Epithelial cell of esophagus (primary cell): ENCODE measurements around the gene CNTN5.

ENCODE experiments used
- DNase-seq: peaks from one replicate; pipeline ENCODE4 v3.0.0; 2010; ENCODE audit warnings: low read depth
- H3K4me3 ChIP-seq: 2 replicates; pipeline ENCODE4 v1.5.1; 2011; ENCODE audit warnings: mild to moderate bottlenecking, low read length, control low read depth
- TF ChIP-seq, protein P1 (sequence below): IDR thresholded peaks from 2 replicates; pipeline ENCODE4 v1.5.1; 2011; ENCODE audit warnings: low read depth, mild to moderate bottlenecking, low read length, control low read depth, inconsistent platforms; ENCODE audit not compliant: insufficient read depth; ENCODE audit errors: missing control alignments

The CNTN5 gene

DNA sequence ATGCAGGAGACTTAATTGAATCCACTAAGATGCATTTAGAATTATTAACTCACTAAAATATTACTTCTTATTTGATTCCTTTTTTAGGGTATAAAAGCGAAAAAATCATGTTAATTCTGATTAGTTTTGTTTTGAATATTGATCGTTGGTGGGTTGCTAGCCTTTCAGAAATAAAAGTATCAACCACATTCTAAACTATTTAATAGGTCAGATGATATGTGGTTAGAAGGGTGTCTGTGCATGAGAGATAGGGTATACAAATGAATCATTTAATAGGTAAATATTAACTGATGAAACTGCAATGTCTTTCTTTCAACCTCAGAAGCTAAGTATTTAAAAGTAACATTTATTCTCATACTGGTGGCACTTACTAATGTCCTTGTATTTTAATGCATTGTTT lies 515.1 kb downstream of the CNTN5 start:
- no peak overlapping the region for H3K4me3 ChIP-seq
- TF ChIP-seq, protein P1, sequence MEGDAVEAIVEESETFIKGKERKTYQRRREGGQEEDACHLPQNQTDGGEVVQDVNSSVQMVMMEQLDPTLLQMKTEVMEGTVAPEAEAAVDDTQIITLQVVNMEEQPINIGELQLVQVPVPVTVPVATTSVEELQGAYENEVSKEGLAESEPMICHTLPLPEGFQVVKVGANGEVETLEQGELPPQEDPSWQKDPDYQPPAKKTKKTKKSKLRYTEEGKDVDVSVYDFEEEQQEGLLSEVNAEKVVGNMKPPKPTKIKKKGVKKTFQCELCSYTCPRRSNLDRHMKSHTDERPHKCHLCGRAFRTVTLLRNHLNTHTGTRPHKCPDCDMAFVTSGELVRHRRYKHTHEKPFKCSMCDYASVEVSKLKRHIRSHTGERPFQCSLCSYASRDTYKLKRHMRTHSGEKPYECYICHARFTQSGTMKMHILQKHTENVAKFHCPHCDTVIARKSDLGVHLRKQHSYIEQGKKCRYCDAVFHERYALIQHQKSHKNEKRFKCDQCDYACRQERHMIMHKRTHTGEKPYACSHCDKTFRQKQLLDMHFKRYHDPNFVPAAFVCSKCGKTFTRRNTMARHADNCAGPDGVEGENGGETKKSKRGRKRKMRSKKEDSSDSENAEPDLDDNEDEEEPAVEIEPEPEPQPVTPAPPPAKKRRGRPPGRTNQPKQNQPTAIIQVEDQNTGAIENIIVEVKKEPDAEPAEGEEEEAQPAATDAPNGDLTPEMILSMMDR = no peak
- DNase-seq = no peak

DNA sequence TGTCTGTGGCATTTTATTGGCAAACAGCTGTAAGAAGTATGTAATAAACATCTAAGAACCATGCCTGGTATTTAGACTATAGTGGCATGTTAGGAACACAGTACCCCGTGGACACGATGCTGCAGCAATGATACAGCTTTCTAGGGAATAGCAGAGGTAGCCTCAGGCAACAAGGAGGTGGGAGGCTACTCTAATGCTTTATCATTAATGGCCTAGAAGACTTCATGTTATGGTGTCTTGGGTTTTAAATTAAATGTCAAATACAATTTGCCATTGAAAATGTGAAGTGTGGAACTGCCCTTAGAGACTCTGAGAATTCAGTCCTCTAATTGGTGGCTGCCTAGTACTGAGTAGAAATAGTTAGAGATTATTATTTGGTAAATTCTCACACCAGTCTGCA lies 516.9 kb downstream of the CNTN5 start:
- no peak for DNase-seq
- TF ChIP-seq, protein P1 = no peak
- no peak overlapping the region for H3K4me3 ChIP-seq

DNA sequence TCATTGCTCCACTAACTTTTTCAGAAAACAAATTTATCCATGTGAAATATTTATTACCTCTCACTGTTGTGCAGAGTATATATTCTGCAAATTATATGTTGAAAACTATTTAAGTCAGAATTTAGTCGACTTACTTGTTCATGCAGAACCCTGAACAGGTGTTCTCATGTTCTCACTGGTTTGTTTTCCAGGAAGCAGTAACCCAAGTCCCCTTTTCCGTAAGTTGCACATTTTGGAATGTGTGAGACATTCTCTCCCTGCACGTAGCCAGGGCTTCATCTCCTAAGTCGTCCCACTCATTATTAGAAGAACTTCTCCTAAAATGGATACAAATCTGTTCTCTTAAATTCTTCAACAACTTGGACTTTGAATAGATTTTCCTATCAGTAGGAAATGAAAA lies 524.9 kb downstream of the CNTN5 start:
- TF ChIP-seq, protein P1 = no peak
- no peak for DNase-seq
- no peak overlapping the region for H3K4me3 ChIP-seq

DNA sequence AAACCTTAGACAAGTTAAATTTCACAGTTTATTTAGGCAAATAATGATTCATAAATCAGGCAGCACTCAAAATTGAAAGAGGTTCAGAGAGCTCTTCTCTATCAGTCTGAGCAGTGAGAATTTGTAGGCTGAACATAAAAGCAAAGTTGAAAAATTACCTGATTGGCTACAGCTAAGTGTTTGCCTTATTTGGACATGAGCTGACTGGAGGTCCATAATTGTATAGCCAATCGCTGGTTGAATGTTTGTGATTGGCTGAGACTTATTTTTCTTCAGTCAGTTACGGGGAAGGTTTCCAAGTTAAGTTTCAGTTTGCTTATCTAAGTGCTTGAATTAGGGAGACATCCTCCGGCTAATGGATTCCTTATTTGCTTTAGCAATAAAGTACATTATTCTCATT lies 527.5 kb downstream of the CNTN5 start:
- TF ChIP-seq, protein P1 = no peak
- no peak for DNase-seq
- H3K4me3 ChIP-seq = no peak overlapping the region

DNA sequence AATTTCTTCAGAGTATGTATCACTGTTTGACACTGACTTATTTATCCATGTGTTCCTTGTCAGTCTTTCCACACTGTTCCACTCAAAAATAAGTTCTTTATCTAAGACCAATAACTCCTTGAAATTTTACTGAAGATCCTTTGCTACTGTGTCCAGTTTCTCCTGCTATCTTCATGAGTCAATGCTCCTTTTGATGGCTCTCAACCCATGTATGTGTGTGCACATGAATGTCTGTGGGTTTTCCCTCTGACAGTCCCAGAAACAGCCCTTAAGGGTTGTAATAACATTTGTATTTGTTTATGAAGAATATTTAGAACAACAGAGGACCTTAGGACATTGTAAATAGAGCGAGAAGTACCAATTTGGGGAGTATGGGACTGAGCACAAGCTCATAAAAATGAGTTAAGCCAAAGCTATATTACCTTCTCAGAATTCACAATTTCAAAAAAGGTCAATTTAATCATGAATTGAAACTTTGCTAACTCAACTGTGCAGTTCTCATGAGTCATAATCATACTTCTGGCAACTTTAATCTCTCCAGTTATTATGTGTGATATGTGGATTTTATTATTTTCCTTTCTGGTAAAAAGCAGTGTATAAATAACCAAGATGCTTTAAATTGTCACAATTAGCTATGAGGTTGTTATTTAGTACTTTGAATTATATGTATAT lies 533.6 kb downstream of the CNTN5 start:
- H3K4me3 ChIP-seq = no peak overlapping the region
- DNase-seq = no peak
- TF ChIP-seq, protein P1 = no peak

DNA sequence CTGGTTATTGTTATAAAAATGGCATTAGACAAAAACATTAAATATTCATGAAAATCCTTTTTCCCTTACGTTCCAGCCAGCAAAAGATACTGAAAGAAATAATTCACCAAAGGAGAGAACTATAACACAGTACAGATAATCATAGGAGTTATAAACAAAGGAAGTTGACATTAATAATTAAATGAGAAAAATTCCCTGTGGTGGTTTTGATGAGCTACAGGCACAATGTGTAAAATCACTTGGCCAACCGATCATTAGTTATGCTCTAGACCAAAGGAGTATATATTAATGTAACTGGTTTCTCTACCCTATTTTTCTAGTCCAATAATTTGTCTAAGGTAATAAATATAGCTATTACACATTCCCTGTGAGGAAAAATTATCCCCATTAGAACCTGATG lies 534.7 kb downstream of the CNTN5 start:
- TF ChIP-seq, protein P1 = no peak
- DNase-seq = no peak
- H3K4me3 ChIP-seq = no peak overlapping the region

DNA sequence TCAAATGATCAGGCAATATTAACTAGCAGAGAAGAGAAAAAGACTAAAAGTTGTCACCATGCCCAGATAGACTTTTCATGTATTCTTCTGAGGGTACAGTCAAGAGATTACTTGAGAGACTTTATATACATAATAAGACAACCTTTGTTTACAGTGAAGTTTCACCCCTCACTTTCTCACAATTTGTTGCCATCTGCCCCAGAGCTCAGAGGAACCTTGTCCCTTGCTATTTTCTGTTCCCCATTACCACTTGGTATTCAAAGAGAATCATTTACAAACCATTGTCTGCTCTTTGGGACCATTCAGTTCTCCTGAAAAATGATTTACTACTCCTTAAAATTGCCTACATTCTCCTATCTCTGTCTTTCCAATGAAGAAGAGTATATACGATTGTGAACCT lies 544.6 kb downstream of the CNTN5 start:
- no peak overlapping the region for H3K4me3 ChIP-seq
- TF ChIP-seq, protein P1 = no peak
- DNase-seq = no peak
